Measurements from ENCODE around the gene RFXAP.

The RFXAP gene

DNA sequence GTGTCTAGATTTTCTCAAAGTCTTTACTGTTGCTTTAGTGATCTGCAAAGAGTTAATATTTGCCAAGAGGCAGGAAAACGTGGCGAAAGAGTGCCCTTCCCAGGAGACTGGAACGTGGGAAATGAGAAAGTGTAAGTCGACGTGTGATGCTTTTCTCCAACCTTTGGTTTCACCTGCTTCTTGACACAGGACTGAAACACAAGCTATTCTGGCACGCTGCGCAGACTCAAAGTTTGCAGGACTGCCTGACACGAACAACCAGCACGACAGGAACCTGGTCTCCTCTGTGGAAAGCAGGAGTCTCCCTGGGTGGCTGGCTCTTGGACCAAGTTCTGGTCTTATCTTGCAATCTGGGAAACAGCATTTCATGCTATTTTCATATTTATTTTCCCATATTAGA lies 28.6 kb downstream of the RFXAP start:
- TF ChIP-seq CTCF (IDR thresholded peaks at IDR 0.05; ENCODE audit: borderline replicate concordance, insufficient read depth, low read depth, low read length): no peak
- no peak overlapping the region for H3K4me3 ChIP-seq (ENCODE audit: low read depth, low read length)

DNA sequence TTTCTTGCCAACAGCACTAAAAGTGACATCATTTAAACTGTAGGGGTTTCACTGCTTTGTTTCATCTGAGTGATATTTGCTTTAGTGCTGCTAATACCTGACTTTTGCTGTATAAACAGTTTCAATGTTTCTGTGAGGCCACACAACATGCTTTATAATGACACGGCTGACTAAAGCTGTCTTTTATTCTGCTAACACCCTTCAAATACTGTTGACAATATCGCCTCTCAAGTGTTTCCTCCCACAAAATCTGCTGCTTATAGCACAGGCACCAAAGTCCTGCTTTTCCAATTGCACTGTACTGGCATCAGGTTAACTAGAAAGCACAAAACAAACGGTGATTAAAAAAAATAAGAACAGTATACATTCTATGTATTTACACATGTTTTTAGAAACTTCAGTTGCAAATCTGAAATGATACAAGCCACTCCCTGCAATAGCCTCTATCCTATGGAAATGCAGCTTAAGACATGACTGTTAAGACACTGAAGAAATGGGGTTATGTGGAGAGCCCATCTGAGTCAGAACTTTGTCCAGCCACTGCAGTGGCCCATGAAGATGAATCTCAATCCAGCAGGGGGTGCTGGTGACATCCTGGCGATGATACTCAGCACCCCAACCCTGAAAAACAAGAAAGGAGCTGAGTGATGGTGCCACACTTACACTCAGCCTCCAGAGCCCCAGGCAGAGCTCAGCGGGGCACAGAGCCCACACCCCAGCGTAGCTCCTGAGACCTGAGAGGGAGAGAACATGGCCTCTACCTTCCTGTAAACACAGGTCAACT lies 29.4 kb downstream of the RFXAP start:
- no peak overlapping the region for H3K4me3 ChIP-seq (ENCODE audit: low read depth, low read length)
- peak; percentile 58; the same call in 1 of the 2 replicates for TF ChIP-seq CTCF (IDR thresholded peaks at IDR 0.05; ENCODE audit: borderline replicate concordance, insufficient read depth, low read depth, low read length)

GRCh38 chr13:36850790-36851438 lies 31.9 kb downstream of the RFXAP start:
- TF ChIP-seq CTCF (IDR thresholded peaks at IDR 0.05; ENCODE audit: borderline replicate concordance, insufficient read depth, low read depth, low read length): peak; percentile 18; the same call in 1 of the 2 replicates
- no peak overlapping the region for H3K4me3 ChIP-seq (ENCODE audit: low read depth, low read length)

- H3K4me3 ChIP-seq (ENCODE audit: low read depth, low read length): no peak overlapping the region
- TF ChIP-seq CTCF (IDR thresholded peaks at IDR 0.05; ENCODE audit: borderline replicate concordance, insufficient read depth, low read depth, low read length): no peak
Observed at GRCh38 chr13:36857253-36857652, 38.2 kb downstream of the RFXAP start.

GRCh38 chr13:36858290-36858689 lies 39.3 kb downstream of the RFXAP start:
- TF ChIP-seq CTCF (IDR thresholded peaks at IDR 0.05; ENCODE audit: borderline replicate concordance, insufficient read depth, low read depth, low read length): peak; percentile 41; the same call in 1 of the 2 replicates
- H3K4me3 ChIP-seq (ENCODE audit: low read depth, low read length): no peak overlapping the region

DNA sequence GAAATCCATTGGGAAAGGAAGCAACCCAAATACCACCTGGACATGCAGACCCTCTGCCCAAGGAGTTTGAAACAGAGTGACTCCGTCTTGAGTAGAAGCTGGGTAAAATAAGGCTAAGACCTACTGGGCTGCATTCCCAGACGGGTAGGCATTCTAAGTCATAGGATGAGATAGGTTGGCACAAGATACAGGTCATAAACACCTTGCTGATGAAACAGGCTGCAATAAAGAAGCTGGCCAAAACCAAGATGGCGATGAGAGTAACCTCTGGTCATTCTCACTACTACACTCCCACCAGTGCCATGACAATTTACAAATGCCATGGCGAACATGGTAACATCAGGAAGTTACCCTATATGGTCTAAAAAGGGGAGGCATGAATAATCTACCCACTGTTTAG lies 40.2 kb downstream of the RFXAP start:
- no peak for TF ChIP-seq CTCF (IDR thresholded peaks at IDR 0.05; ENCODE audit: borderline replicate concordance, insufficient read depth, low read depth, low read length)

More for the DNA sequence above, 40.2 kb downstream of the RFXAP start:
- H3K4me3 ChIP-seq (ENCODE audit: low read depth, low read length): no peak overlapping the region
